Testis (tissue), 2 donors: ENCODE results near the gene ZNF92.

Experiments used
- CTCF ChIP-seq, 3 experiments: fragments of 450-650 bp in 2 of 3; fragments of 200-600 bp in 1 of 3; sonication (generic) in 1 of 3; IDR thresholded peaks; one replicate each; pipeline ENCODE4 v1.5.1; 2016 to 2019; ENCODE audit warnings: antibody characterized with exemption in 3 of 3, mild to moderate bottlenecking in 2 of 3, moderate library complexity in 1 of 3
- POLR2A ChIP-seq: fragments of 450-650 bp; IDR thresholded peaks from one replicate; pipeline ENCODE4 v1.6.1; 2017; ENCODE audit warnings: antibody characterized with exemption, mild to moderate bottlenecking, moderate library complexity

GRCh38 chr7:65411249-65411648 is 37.6 kb downstream of the ZNF92 start:
- TF ChIP-seq CTCF (IDR thresholded peaks at IDR 0.05) (no peak), POLR2A (no peak)
